ENCODE results near the gene ERBB2. TPM values are rescaled to one million over a fixed set of nuclear protein-coding genes. Genes with fewer than 3 reads are reported as not detected.

ERBB2 gene
- total and polyA plus RNA-seq, 2 of the 13 experiments (the other 11 are each of a cell fraction or from before 2014, with no cell fraction given), result 57.7 to 64.1 TPM

DNA sequence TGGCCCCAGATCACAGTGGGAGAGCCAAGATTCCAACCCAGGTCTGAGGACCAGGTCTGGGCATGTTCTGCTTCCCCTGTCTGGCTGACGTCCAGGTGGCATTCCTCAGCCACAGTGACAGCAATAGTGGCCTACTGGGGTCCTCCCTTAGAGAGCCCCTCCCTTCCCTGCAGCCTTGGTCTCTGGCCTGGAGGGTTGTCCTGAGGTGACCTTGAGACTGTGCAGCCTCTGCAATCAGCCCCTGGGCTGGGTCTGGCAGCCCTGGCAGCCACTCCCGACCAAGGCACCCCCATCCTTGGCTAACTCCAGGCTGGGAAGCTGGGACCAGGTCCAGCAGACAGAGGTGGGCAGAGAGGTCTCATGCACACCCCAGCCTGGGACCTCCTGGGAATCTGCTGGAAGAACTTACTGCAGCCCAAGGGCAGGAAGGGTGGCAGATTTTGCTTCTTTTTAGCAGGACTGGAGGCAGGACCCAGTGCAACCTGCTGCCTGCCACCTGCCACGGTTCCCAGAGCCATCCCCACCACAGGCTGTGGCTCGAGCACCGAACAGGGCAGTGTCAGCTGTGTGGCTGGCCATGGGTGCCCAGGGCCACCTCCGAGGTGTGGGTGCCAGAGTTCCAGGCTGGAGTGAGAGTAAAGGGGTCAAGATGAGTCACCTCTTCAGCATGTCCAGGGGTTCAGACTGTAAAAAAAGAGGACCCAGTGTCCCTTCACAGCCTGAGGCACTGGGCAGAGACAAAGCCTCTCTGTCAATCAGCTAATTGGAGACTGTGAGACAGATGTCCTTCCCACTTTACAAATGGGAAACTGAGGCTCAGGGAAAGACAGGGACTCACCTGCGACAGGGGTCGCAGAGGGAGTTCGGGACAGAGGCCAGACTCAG, 50.5 kb downstream of the ERBB2 start (continued):
- TF ChIP-seq, protein P1, sequence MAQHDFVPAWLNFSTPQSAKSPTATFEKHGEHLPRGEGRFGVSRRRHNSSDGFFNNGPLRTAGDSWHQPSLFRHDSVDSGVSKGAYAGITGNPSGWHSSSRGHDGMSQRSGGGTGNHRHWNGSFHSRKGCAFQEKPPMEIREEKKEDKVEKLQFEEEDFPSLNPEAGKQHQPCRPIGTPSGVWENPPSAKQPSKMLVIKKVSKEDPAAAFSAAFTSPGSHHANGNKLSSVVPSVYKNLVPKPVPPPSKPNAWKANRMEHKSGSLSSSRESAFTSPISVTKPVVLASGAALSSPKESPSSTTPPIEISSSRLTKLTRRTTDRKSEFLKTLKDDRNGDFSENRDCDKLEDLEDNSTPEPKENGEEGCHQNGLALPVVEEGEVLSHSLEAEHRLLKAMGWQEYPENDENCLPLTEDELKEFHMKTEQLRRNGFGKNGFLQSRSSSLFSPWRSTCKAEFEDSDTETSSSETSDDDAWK (CRISPR knock-in tag; IDR thresholded peaks at IDR 0.05), result no peak
- TF ChIP-seq ZSCAN21 (CRISPR knock-in tag; IDR thresholded peaks at IDR 0.05; ENCODE audit: borderline replicate concordance) (no peak), SRSF1 (optimal IDR thresholded peaks at IDR 0.05; ENCODE audit: low read depth, low read length) (peak; percentile 34), ISX (CRISPR knock-in tag; conservative IDR thresholded peaks at IDR 0.05) (no peak), ZNF572 (CRISPR knock-in tag; IDR thresholded peaks at IDR 0.05) (peak; percentile 99), ZNF644 (CRISPR knock-in tag; IDR thresholded peaks at IDR 0.05; ENCODE audit: low read depth) (no peak), ZNF282 (IDR thresholded peaks at IDR 0.05; ENCODE audit: partially characterized antibody) (no peak), ZNF142 (CRISPR knock-in tag; IDR thresholded peaks at IDR 0.05) (no peak), ZNF7 (CRISPR knock-in tag; IDR thresholded peaks at IDR 0.05) (no peak), ZNF20 (CRISPR knock-in tag; IDR thresholded peaks at IDR 0.05) (no peak), ZNF629 (CRISPR knock-in tag; conservative IDR thresholded peaks at IDR 0.05) (no peak; the same call in 1 of the 2 replicates), ZNF333 (CRISPR knock-in tag; IDR thresholded peaks at IDR 0.05; ENCODE audit: borderline replicate concordance) (no peak), GPN1 (CRISPR knock-in tag; IDR thresholded peaks at IDR 0.05; ENCODE audit: borderline replicate concordance) (no peak), ATF1 (CRISPR knock-in tag; IDR thresholded peaks at IDR 0.05) (no peak)
